ENCODE results near the gene MESP2. TPM values are rescaled to one million over a fixed set of nuclear protein-coding genes. Genes with fewer than 3 reads are reported as not detected.

The MESP2 gene
- total RNA-seq, 4 donors from 2014 or later: 0.59 to 2.4 (median 0.83) TPM; not detected in 1

- Histone ChIP-seq H3K9me3 (no peaks in the 10 kb centered on the region), H3K36me3 (no peaks in the 10 kb centered on the region), H3K4me1 (peaks cover 7 to 18% (median 9%) of the 10 kb centered on the region in 3 donors), H3K4me3 (no peak overlapping the region), H3K27ac (no peak overlapping the region), H3K27me3 (peaks cover 0 to 35% (median 0%) of the 10 kb centered on the region in 4 donors)
- DNase-seq: no peak
- intact Hi-C loops (cut with DNase I): no loop called here
- TF ChIP-seq, protein P1, sequence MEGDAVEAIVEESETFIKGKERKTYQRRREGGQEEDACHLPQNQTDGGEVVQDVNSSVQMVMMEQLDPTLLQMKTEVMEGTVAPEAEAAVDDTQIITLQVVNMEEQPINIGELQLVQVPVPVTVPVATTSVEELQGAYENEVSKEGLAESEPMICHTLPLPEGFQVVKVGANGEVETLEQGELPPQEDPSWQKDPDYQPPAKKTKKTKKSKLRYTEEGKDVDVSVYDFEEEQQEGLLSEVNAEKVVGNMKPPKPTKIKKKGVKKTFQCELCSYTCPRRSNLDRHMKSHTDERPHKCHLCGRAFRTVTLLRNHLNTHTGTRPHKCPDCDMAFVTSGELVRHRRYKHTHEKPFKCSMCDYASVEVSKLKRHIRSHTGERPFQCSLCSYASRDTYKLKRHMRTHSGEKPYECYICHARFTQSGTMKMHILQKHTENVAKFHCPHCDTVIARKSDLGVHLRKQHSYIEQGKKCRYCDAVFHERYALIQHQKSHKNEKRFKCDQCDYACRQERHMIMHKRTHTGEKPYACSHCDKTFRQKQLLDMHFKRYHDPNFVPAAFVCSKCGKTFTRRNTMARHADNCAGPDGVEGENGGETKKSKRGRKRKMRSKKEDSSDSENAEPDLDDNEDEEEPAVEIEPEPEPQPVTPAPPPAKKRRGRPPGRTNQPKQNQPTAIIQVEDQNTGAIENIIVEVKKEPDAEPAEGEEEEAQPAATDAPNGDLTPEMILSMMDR (IDR thresholded peaks at IDR 0.05): no peak
- TF ChIP-seq POLR2A (IDR thresholded peaks at IDR 0.05): no peak
- 0 to 17% methylated on average over 1 of the region's 1 CpG for WGBS, 2 donors
These were observed 30.4 kb upstream of the MESP2 start for GRCh38 chr15:89745768-89746167.

DNA sequence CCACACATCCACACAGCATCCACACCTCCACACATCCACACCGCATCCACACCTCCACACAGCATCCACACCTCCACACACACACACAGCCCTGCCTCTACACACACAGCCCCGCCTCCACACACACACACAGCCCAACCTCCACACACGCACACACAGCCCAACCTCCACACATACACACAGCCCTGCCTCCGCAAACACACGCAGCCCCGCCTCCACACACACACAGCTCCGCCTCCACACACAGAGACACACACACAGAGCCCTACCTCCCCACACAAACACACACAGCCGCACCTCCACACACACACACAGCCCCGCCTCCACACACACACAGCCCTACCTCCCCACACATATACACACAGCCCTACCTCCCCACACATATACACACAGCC lies 29.7 kb upstream of the MESP2 start:
- 57 to 64% methylated on average over 7 to 8 of the region's 9 CpGs for WGBS, 2 donors
- no peak for TF ChIP-seq POLR2A (IDR thresholded peaks at IDR 0.05)
- TF ChIP-seq, protein P1 (IDR thresholded peaks at IDR 0.05): no peak
- intact Hi-C loops (cut with DNase I): no loop called here

DNA sequence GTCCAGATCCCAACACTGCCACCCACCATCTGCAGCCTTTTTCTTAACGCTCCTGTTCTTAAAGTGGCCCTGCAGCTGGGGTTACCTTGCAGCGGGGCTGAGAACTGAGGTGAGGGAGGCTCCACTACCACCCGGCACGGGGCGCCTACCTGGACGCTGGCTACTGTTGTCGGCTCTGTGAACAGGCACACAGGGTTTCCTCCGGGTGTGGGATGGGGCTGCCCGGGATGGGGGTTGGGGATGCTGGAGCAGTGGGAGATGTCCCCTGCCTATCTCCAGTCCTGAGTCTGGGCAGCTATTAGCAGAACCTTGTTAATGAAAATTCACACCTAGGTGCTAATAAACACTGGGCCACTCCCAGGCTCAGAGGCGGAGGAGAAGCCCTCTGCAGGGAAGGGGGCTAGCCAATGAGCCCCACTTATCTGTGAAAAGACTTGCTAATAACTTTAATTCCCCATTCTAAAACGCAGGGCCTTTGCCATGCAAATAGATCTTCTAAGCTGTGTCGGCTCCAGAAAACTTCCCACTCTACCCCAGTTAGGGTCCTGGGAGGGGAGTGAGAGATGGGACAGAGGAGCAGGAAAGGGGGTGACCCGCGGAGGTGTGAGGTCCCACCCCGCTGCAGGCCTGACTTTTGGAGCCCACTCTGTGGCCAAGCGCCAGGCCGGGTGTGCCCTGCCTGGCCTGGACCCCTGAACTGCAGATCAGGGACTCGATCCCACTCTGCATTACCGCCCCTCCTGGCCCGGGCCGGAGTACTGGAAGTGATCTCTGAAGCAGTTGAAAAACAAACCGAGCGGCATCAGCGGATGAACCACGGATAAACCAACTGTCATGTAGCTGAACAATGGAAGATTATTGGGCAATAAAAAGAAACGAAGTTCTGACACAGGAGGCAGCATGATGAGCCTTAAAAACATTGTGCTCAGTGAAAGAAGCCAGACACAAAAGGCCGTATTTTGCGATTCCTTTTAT lies 28.1 kb upstream of the MESP2 start:
- DNase-seq: no peak

More for the DNA sequence above, 29.7 kb upstream of the MESP2 start:
- H3K36me3 ChIP-seq: no peaks in the 10 kb centered on the region
- no peak overlapping the region for H3K4me3 ChIP-seq
- H3K9me3 ChIP-seq: no peaks in the 10 kb centered on the region
- peaks cover 10 to 24% (median 13%) of the 10 kb centered on the region in 3 donors for H3K4me1 ChIP-seq
- no peak overlapping the region for H3K27ac ChIP-seq
- peaks cover 0 to 35% (median 0%) of the 10 kb centered on the region in 4 donors for H3K27me3 ChIP-seq
- no peak for DNase-seq

GRCh38 chr15:89749054-89749453 lies 27.1 kb upstream of the MESP2 start:
- TF ChIP-seq POLR2A (IDR thresholded peaks at IDR 0.05): no peak
- TF ChIP-seq, protein P1 (IDR thresholded peaks at IDR 0.05): no peak
- H3K9me3 ChIP-seq: no peaks in the 10 kb centered on the region
- no peak for DNase-seq
- peaks cover 13 to 37% (median 23%) of the 10 kb centered on the region in 3 donors for H3K4me1 ChIP-seq
- WGBS, 2 donors: 83 to 87% methylated on average over 5 to 6 of the region's 7 CpGs
- no peak overlapping the region for H3K27ac ChIP-seq
- no peaks in the 10 kb centered on the region for H3K36me3 ChIP-seq
- H3K27me3 ChIP-seq: peaks cover 0 to 35% (median 0%) of the 10 kb centered on the region in 4 donors
- intact Hi-C loops (cut with DNase I): no loop called here
- H3K4me3 ChIP-seq: no peak overlapping the region

More for the DNA sequence above, 28.1 kb upstream of the MESP2 start:
- Histone ChIP-seq H3K9me3 (no peaks in the 10 kb centered on the region), H3K27me3 (peaks cover 0 to 35% (median 0%) of the 10 kb centered on the region in 4 donors), H3K36me3 (no peaks in the 10 kb centered on the region), H3K4me3 (no peak overlapping the region), H3K4me1 (peaks cover 13 to 37% (median 23%) of the 10 kb centered on the region in 3 donors), H3K27ac (no peak overlapping the region)
- intact Hi-C loops (cut with DNase I): no loop called here
- WGBS, 2 donors: 55 to 65% methylated on average over 10 to 12 of the region's 28 CpGs
- no peak for TF ChIP-seq POLR2A (IDR thresholded peaks at IDR 0.05)
- TF ChIP-seq, protein P1 (IDR thresholded peaks at IDR 0.05): no peak

- Histone ChIP-seq H3K27me3 (peaks cover 0 to 35% (median 0%) of the 10 kb centered on the region in 4 donors), H3K4me3 (peak overlapping the region in 2 of 4 donors; percentile 48 to 81), H3K4me1 (peaks cover 13 to 37% (median 23%) of the 10 kb centered on the region in 3 donors), H3K9me3 (no peaks in the 10 kb centered on the region), H3K27ac (no peak overlapping the region), H3K36me3 (no peaks in the 10 kb centered on the region)
- TF ChIP-seq, protein P1 (IDR thresholded peaks at IDR 0.05): no peak
- no peak for TF ChIP-seq POLR2A (IDR thresholded peaks at IDR 0.05)
- WGBS, 2 donors: 24 to 77% methylated on average over 2 to 3 of the region's 4 CpGs
- DNase-seq: no peak
- intact Hi-C loops (cut with DNase I): no loop called here
These were observed 26.6 kb upstream of the MESP2 start for GRCh38 chr15:89749526-89749925.

Measured in esophagus squamous epithelium (tissue), 5 donors.